ENCODE measurements around the gene PRPF40B.
"Not testable (repeated sequence)": the region's sequence is repeated elsewhere in the genome, so short reads cannot be mapped to it uniquely, and the experiment has no call there.

PRPF40B gene

GRCh38 chr12:49609875-49610154, 13.5 kb upstream of the PRPF40B start:
- DNase-seq = no peak

GRCh38 chr12:49610785-49611184, 12.6 kb upstream of the PRPF40B start:
- DNase-seq = not testable (repeated sequence)

- DNase-seq = no peak
Measured at GRCh38 chr12:49612210-49612609, 11.2 kb upstream of the PRPF40B start.

- no peak for DNase-seq
Measured at GRCh38 chr12:49615725-49616124, 7.6 kb upstream of the PRPF40B start.

- DNase-seq = no peak
Measured at GRCh38 chr12:49616533-49617219, 6.7 kb upstream of the PRPF40B start.

GRCh38 chr12:49618576-49618975, 4.8 kb upstream of the PRPF40B start:
- no peak for DNase-seq

GRCh38 chr12:49619286-49619685, 4.1 kb upstream of the PRPF40B start:
- DNase-seq = no peak

GRCh38 chr12:49621651-49622500, 1.5 kb upstream of the PRPF40B start:
- DNase-seq = no peak

GRCh38 chr12:49622501-49623141, 740 bp upstream of the PRPF40B start:
- DNase-seq = no peak

- no peak for DNase-seq
Measured at GRCh38 chr12:49624921-49625577, 1.7 kb downstream of the PRPF40B start.

- no peak for DNase-seq
Measured at GRCh38 chr12:49626169-49626835, 2.9 kb downstream of the PRPF40B start.

GRCh38 chr12:49626836-49627235, 3.5 kb downstream of the PRPF40B start:
- DNase-seq = no peak

GRCh38 chr12:49627752-49628360, 4.5 kb downstream of the PRPF40B start:
- DNase-seq = no peak

GRCh38 chr12:49631336-49631907, 8.1 kb downstream of the PRPF40B start:
- DNase-seq = no peak

GRCh38 chr12:49632401-49632800, 9.0 kb downstream of the PRPF40B start:
- DNase-seq = no peak

- no peak for DNase-seq
Measured at GRCh38 chr12:49632986-49633702, 9.8 kb downstream of the PRPF40B start.

GRCh38 chr12:49633703-49634345, 10.5 kb downstream of the PRPF40B start:
- DNase-seq = no peak

GRCh38 chr12:49635036-49635435, 11.7 kb downstream of the PRPF40B start:
- DNase-seq = no peak

GRCh38 chr12:49635656-49636055, 12.3 kb downstream of the PRPF40B start:
- no peak for DNase-seq

- DNase-seq = no peak
Measured at GRCh38 chr12:49636574-49636973, 13.2 kb downstream of the PRPF40B start.

Data from hippocampal formation (tissue), 2 donors.